Hematopoietic multipotent progenitor cell (in vitro differentiated cells): ENCODE data around the gene REPS1. TPM values are rescaled to one million over a fixed set of nuclear protein-coding genes. Genes with fewer than 3 reads are reported as not detected.
"Not testable (repeated sequence)": the region's sequence is repeated elsewhere in the genome, so short reads cannot be mapped to it uniquely, and the experiment has no call there.

Experiments used
- DNase-seq, 3 donors: peaks; one replicate each; pipeline ENCODE4 v3.0.0-alpha.2; 2011 to 2015; ENCODE audit warnings: low read depth in 2 of 3, low spot score in 2 of 3
- total RNA-seq: library from RNA; depleted of rRNA; stranded (reverse); fragments of >200 nt; gene quantifications from one replicate; pipeline ENCODE4 v1.2.3, GENCODE V29; 2012

REPS1 gene, protein sequence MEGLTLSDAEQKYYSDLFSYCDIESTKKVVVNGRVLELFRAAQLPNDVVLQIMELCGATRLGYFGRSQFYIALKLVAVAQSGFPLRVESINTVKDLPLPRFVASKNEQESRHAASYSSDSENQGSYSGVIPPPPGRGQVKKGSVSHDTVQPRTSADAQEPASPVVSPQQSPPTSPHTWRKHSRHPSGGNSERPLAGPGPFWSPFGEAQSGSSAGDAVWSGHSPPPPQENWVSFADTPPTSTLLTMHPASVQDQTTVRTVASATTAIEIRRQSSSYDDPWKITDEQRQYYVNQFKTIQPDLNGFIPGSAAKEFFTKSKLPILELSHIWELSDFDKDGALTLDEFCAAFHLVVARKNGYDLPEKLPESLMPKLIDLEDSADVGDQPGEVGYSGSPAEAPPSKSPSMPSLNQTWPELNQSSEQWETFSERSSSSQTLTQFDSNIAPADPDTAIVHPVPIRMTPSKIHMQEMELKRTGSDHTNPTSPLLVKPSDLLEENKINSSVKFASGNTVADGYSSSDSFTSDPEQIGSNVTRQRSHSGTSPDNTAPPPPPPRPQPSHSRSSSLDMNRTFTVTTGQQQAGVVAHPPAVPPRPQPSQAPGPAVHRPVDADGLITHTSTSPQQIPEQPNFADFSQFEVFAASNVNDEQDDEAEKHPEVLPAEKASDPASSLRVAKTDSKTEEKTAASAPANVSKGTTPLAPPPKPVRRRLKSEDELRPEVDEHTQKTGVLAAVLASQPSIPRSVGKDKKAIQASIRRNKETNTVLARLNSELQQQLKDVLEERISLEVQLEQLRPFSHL
- 38.8 TPM for total RNA-seq

- DNase-seq, result peak; percentile 86 to 95 (median 94)
Measured at GRCh38 chr6:138987643-138988468, at the start of gene REPS1. Gene REPS1, minus strand, starts transcription at chr6:138988253. Its CDS starts 571 bp downstream, at chr6:138987682.

GRCh38 chr6:139037490-139037889 is 49.4 kb upstream of the REPS1 start:
- no peak for DNase-seq

- DNase-seq, result peak in 2 of 3 donors; percentile 59 to 81
Measured at GRCh38 chr6:139030228-139030963, 42.3 kb upstream of the REPS1 start.

DNA sequence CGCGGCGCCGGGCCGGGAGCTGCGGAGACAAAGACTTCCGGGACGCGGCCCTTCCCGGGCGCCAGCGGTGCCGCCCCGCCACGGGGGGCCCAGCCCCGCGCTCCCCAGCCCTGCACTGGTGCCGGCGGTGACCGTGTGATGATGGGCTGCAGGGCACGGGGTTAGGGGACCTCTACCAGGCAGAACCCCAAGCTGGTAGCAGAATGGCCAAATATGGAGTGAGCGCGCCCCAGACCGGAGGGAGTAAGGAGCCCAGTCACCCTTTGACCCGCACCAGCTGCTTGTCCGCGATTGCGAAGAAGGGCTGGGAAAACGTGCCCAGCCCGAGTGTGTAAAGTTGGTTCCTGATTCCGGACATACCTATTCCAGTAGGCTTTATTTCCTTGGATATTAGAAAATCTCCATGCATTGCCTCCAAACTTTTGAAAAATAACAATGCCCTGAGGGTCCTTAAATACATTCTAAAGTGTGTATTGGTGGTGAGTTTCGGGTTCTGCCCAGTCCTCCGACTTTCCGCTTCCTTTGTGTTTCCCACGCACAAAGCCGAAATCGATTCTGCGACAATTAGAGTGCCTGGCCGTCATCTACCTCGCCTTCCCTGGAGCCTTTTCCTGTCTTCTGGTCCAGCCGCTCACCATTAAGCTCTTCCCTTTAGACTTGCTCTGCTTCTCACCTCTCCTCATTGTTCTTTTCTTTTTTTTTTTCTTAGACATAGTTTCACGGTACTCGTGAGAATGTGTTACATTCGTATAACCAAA is 41.6 kb upstream of the REPS1 start:
- peak in 1 of 3 donors; percentile 25 for DNase-seq

GRCh38 chr6:139028658-139029469 is 40.8 kb upstream of the REPS1 start, which contains the start of gene ABRACL:
Gene ABRACL, plus strand, starts transcription at chr6:139028745. Its CDS starts 5,416 bp downstream, at chr6:139034161.
- peak; percentile 58 to 84 (median 77) for DNase-seq

GRCh38 chr6:139028215-139028657 is 40.2 kb upstream of the REPS1 start:
- DNase-seq, result peak; percentile 21 to 57 (median 26)

DNA sequence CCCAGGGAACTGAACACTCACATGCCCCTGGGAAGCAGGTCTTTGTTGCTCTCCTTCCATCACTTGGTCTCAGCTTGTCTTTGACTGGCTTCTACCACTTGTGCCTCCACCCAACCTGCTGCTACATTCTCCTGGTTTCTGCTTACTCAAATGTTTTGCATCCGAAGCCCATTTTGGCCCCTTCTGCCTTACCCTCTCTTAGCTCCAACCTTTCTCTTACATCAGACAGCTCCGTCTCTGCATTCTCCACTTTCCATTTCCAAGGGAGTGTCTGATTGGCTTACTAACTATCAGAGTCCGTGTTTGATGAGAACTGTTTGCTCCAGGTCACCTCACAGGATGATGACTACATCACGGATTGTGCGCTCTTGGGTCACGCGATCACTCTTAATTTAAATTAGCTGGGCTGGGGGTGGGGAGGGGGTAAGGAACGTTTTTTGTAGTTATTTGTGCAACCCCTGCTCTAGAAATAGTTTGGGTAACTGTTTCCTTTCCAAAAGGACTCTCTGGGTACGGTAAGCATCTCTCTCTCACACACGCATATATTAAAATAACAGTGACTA is 39.6 kb upstream of the REPS1 start:
- peak in 2 of 3 donors; percentile 64 to 79 for DNase-seq

DNA sequence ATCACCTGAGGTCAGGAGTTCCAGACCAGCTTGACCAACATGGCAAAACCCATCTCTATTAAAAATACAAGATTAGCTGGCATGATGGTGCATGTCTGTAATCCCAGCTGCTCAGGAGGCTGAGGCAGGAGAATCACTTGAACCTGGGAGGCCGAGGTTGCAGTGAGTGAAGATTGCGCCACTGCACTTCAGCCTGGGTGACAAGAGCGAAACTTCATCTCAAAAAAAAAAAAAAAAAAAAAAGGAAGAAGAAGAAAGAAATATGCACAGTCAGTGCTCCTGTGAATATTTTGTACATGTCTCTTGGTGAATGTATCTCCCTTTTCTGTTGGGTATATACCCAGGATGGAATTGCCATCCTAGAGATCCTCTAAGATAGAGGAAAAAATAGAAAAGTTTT is 37.4 kb upstream of the REPS1 start:
- DNase-seq, result not testable (repeated sequence)

- no peak for DNase-seq
Measured at GRCh38 chr6:139020689-139021088, 32.6 kb upstream of the REPS1 start.

DNA sequence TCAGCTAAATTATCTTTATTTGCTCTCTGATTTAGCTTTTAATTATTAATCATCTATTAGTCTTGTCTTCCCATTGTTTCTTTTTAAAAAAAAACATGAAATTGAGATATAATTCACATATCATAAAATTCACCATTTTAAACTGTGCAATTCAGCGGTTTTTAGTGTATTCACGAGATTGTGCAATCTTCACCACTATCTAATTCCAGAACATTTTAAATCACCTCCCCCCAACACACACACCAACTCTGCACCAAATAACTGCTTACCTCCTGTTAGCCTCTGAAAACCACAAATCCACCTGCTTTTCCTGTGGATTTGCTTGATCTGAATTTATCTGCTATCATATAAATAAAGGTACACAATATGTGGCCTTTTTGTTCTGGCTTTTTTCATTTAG is 31.7 kb upstream of the REPS1 start:
- no peak for DNase-seq

GRCh38 chr6:139017227-139017626 is 29.2 kb upstream of the REPS1 start:
- no peak for DNase-seq

- peak in 1 of 3 donors; percentile 52 for DNase-seq
Measured at GRCh38 chr6:139016337-139017213, 28.5 kb upstream of the REPS1 start.

DNA sequence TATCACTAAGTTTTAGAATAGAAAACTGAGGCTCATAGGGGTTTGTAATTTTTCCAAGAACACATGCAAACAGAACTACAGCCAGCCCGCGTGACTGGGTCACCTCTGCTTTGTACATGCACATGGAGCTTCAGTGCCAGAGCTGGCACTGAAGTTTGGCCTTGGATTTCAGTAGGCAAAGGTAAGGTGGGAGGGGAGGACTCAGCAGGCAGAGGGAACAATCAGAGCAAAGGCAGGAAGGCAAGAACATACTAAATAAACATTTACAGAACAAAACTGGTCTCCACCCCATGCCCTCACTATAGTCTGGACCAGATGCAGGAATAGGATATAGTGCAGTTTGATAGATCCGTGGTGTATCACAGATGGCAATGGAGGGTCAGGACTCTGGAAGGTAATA is 26.9 kb upstream of the REPS1 start:
- DNase-seq, result no peak

DNA sequence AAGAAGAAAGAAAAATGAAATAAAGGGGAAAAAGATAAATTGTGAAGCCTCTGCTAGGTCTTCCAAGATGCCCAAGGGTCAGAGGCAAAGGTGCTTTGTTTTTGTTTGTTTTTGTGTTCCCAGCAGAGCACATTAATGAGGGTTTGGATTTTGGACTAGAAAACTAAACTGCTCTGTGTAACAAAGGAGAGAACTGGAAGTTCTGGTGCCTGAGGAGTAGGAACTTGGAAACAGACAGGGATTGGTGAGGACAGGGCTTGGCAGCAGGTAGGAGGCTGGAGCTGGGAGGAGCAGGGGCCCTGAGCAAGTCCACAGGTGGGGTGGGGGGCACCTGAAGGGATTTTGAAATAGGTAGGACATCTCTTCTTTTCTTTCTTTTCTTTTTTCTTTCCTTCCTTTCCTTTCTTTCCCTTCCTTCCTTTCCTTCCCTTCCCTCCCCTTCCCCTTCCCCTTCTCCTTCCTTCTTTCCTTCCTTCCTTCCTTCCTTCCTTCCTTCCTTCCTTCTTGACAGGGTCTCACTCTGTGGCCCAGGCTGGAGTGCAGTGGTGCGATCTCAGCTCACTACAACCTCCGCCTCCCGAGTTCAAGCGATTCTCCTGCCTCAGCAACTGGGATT is 25.2 kb upstream of the REPS1 start:
- no peak for DNase-seq

DNA sequence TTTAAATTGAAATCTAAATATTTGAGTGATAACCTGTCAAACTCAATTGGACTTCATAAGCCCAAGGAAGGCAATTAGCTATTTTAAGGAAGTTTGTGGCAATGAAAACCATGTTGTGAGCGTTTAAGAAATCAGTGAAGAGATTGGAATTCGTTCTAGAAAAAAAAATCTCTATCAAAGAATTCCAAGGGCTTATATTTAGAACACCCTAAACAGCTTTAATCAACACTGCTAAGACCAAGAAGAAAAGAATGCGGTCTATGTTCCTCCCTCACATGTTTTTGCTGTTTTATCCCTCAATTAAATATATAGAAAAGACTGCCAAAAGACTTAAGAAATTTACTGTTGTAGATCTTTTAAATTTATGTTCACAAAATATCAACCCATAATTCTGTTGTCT is 23.9 kb upstream of the REPS1 start:
- no peak for DNase-seq

- DNase-seq, result no peak
Measured at GRCh38 chr6:139010674-139011073, 22.6 kb upstream of the REPS1 start.

DNA sequence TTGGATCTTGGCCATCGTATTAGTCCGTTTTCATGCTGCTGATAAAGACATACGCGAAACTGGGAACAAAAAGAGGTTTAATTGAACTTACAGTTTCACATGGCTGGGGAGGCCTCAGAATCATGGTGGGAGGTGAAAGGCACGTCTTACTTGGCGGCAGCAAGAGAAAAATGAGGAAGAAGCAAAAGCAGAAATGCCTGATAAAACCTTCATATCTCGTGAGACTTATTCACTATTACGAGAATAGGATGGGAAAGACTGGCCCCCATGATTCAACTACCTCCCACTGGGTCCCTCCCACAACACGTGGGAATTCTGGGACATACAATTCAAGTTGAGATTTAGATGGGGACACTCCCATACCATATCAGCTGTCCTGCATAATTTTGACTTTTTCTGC is 20.1 kb upstream of the REPS1 start:
- DNase-seq, result no peak
